WI38 (cell line): Measurements from ENCODE around the gene ACSL5.

ENCODE experiments used
- H3K4me3 ChIP-seq: 2 replicates; pipeline ENCODE4 v1.5.1; 2011; ENCODE audit warnings: low read depth, mild to moderate bottlenecking, control low read depth, low read length
- CTCF ChIP-seq: IDR thresholded peaks from 2 replicates; pipeline ENCODE4 v1.5.1; 2012; ENCODE audit warnings: low read depth, mild to moderate bottlenecking, control low read depth, low read length

Gene ACSL5

GRCh38 chr10:112335111-112335867 is 38.6 kb upstream of the ACSL5 start:
- no peak overlapping the region for H3K4me3 ChIP-seq
- TF ChIP-seq CTCF = no peak

GRCh38 chr10:112335868-112336265 is 38.0 kb upstream of the ACSL5 start:
- H3K4me3 ChIP-seq = no peak overlapping the region
- no peak for TF ChIP-seq CTCF

GRCh38 chr10:112336556-112337201 is 37.2 kb upstream of the ACSL5 start:
- TF ChIP-seq CTCF = no peak
- no peak overlapping the region for H3K4me3 ChIP-seq

GRCh38 chr10:112338957-112339356 is 35.0 kb upstream of the ACSL5 start:
- H3K4me3 ChIP-seq = no peak overlapping the region
- TF ChIP-seq CTCF = no peak

- TF ChIP-seq CTCF = no peak
- no peak overlapping the region for H3K4me3 ChIP-seq
Measured at GRCh38 chr10:112340601-112341000, 33.3 kb upstream of the ACSL5 start.

GRCh38 chr10:112343056-112343806 is 30.7 kb upstream of the ACSL5 start:
- no peak for TF ChIP-seq CTCF

GRCh38 chr10:112344261-112344660 is 29.7 kb upstream of the ACSL5 start:
- no peak overlapping the region for H3K4me3 ChIP-seq
- TF ChIP-seq CTCF = no peak

More at GRCh38 chr10:112343056-112343806, 30.7 kb upstream of the ACSL5 start:
- H3K4me3 ChIP-seq = no peak overlapping the region
